Ovary (tissue), 9 donors: ENCODE data around the gene DYRK1A. TPM values are rescaled to one million over a fixed set of nuclear protein-coding genes. Genes with fewer than 3 reads are reported as not detected.

ENCODE experiments used
- DNase-seq, 5 donors: peaks; one replicate each; pipeline ENCODE4 v3.0.0-alpha.2; 2019 to 2020
- H3K27ac ChIP-seq, 2 donors: fragments of 200-600 bp; one replicate each; pipeline versions ENCODE4 v1.5.1 to v1.8.0; 2019 to 2022
- H3K27me3 ChIP-seq: fragments of 200-600 bp; one replicate; pipeline ENCODE4 v1.8.0; 2022
- H3K36me3 ChIP-seq: fragments of 200-600 bp; sonication (generic); one replicate; pipeline ENCODE4 v1.5.1; 2019
- H3K4me1 ChIP-seq: one replicate; pipeline ENCODE4 v1.8.1; 2013; ENCODE audit warnings: mild to moderate bottlenecking, moderate library complexity; ENCODE audit not compliant: insufficient read depth
- H3K4me3 ChIP-seq: fragments of 200-600 bp; sonication (generic); one replicate; pipeline ENCODE4 v1.5.1; 2017
- H3K9me3 ChIP-seq, 2 donors: fragments of 200-600 bp in 1 of 2; sonication (generic) in 1 of 2; one replicate each; pipeline versions ENCODE4 v1.5.1 to v1.8.1; 2013 to 2019; ENCODE audit warnings: mild to moderate bottlenecking in 1 of 2, moderate library complexity in 1 of 2
- EP300 ChIP-seq: sonication (generic); formaldehyde crosslinking; IDR thresholded peaks from one replicate; pipeline ENCODE4 v1.6.1; 2017; ENCODE audit warnings: antibody characterized with exemption
- POLR2A ChIP-seq: fragments of 450-650 bp; IDR thresholded peaks from one replicate; pipeline ENCODE4 v1.6.1; 2017; ENCODE audit warnings: antibody characterized with exemption, mild to moderate bottlenecking, moderate library complexity
- WGBS, 3 donors: extraction: QIAGEN DNeasy Blood & Tissue Kit in 1 of 3; methylation state at CpG; one replicate each; pipeline versions ENCODE4 v1.1.5 to v1.1.7; 2013 to 2017; 5-methylcytosine and 5-hydroxymethylcytosine counted together
- intact Hi-C, 4 donors: fragments of 100-400 bp; cut with DNase I; formaldehyde crosslinking; loops; one replicate each; pipeline versions ENCODE4 v1.11.0 to v1.15.1; 2022 to 2023
- polyA plus RNA-seq, 2 donors: library from polyadenylated mRNA; stranded (reverse); fragments of 200-250 nt in 1 of 2; fragments of 350-450 nt in 1 of 2; fragmentation: Illumina TruSeq in 1 of 2; extraction: RNeasy Lipid Tissue Mini Kit (QIAGEN cat#74804) in 1 of 2; gene quantifications; one replicate each; pipeline ENCODE4 v1.2.3, GENCODE V29; 2013 to 2014
- total RNA-seq, 7 donors: library from RNA; depleted of rRNA in 2 of 7; stranded (reverse); fragments of >200 nt in 2 of 7; fragmentation: NEBNext Ultra II Directional in 3 of 7; extraction: Animal tissue kit (Norgen Biotek cat#: 25700) in 3 of 7; gene quantifications; one replicate each; pipeline versions ENCODE4 v1.1.0 to v1.2.4, GENCODE V29; 2016 to 2023
- TF ChIP-seq, protein P1 (sequence below), 3 donors: fragments of 450-650 bp in 2 of 3; fragments of 200-600 bp in 1 of 3; IDR thresholded peaks; one replicate each; pipeline versions ENCODE4 v1.5.1 to v1.8.0; 2016 to 2022; ENCODE audit warnings: antibody characterized with exemption in 3 of 3, mild to moderate bottlenecking in 1 of 3
- donor health status: DM: no; HTN: no; CAD: no; lungs with moderate emphysema.
- donor health status: DM: no; HTN: no; CAD: no.
- donor health status: Bipolar disorder and iron deficiency.
- donor health status: DM: yes; HTN: yes; CAD: no.
- donor health status: DM: no; HTN: no; CAD: no.
- donor health status: DM: yes; HTN: yes; CAD: no.

The DYRK1A gene
- total and polyA plus RNA-seq, 9 donors: 30.9 to 89.0 (median 73.9) TPM

DNA sequence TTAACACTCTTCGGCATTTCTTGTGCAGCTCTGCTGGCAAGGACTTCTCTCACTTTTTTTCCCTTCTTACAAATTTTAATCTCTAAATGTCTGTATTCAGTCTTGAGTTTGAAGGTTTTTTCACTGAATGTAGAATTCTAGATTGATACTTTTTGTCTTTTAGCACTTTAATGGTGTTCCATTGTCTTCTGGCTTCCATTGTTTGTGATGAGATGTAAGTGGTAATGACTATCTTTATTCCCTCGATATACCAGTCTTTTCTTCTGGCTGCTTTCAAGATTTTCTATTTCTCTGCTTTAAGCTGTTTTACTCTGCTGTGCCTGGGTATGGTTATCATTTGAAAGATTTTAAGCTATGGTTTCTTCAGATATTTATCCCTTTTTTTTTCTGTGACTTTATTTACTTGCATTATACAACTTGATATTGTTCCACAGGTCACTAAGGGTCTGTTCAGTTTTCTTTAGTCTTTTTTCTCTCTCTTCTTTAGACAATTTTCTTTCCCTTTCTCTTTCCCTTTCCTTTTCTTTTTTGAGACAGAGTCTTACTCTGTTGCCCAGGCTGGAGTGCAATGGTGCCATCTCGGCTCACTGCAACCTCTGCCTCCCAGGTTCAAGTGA lies 35.8 kb downstream of the DYRK1A start:
- 76 to 88% (median 82%) methylated on average over 3 of the region's 3 CpGs for WGBS, 3 donors
- H3K4me1 ChIP-seq: peaks cover 14% of the 10 kb centered on the region

DNA sequence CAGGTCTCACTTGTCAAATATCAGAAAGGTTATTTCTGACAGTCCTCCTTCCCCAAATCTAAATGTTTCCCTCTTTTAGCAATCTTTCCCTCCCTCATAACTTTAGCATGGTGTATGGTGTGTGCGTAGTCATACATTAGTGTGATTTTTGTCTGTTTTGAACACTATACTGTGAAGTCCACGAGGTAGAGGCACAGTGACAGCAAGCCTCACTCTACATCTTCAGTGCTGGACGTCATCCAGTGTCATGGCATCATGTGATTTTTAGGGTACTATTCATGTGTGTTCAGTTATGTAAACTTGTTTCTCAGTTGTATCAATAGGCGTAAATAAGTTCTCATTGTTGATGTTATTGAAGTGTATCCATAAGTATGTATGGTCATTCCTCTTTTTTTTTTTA lies 39.1 kb downstream of the DYRK1A start:
- intact Hi-C loops: no loop called here
- H3K4me1 ChIP-seq: peaks cover 14% of the 10 kb centered on the region
- WGBS, 3 donors: 78 to 83% (median 81%) methylated on average over 4 of the region's 4 CpGs

More for the DNA sequence above, 35.8 kb downstream of the DYRK1A start:
- no peaks in the 10 kb centered on the region for H3K9me3 ChIP-seq
- intact Hi-C loops: no loop called here
- no peak overlapping the region for H3K27ac ChIP-seq
- no peak overlapping the region for H3K4me3 ChIP-seq
- no peaks in the 10 kb centered on the region for H3K36me3 ChIP-seq
- TF ChIP-seq, protein P1, sequence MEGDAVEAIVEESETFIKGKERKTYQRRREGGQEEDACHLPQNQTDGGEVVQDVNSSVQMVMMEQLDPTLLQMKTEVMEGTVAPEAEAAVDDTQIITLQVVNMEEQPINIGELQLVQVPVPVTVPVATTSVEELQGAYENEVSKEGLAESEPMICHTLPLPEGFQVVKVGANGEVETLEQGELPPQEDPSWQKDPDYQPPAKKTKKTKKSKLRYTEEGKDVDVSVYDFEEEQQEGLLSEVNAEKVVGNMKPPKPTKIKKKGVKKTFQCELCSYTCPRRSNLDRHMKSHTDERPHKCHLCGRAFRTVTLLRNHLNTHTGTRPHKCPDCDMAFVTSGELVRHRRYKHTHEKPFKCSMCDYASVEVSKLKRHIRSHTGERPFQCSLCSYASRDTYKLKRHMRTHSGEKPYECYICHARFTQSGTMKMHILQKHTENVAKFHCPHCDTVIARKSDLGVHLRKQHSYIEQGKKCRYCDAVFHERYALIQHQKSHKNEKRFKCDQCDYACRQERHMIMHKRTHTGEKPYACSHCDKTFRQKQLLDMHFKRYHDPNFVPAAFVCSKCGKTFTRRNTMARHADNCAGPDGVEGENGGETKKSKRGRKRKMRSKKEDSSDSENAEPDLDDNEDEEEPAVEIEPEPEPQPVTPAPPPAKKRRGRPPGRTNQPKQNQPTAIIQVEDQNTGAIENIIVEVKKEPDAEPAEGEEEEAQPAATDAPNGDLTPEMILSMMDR (IDR thresholded peaks at IDR 0.05): no peak
- no peak for TF ChIP-seq POLR2A
- TF ChIP-seq EP300: no peak
- no peaks in the 10 kb centered on the region for H3K27me3 ChIP-seq
- no peak for DNase-seq

DNA sequence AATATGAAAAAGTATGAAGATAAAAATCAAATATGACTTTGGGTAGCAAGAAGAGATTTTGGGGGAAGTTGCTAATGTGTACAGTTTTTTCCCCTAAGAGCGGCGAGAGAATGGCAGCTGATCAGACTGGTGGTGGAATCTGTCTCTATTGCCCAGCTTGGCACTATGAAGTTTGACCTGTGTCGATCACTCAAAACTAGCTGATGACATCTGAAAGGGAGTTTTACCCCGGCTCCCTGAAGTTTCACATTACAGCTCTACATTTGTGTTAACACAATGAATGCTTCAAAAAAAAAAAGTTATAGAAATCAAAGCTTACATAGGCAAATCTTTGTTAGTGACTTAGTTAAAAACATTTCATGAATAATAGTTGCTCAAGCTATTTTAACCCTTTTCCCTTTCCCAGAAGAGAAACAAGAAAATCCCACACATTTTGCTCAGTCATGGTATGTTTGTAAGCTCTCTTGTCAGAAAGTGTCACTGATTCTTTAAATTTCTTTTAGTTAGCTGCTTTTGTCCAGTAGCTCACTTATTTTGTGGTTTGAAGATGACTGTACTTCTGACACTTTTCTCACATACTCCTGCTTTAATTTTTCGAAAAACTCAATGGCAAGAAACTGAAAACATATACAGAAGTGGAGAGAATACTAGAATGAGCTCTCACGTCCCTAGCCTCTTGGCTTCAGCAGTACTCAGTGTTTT lies 41.3 kb downstream of the DYRK1A start:
- peaks cover 22% of the 10 kb centered on the region for H3K4me1 ChIP-seq
- TF ChIP-seq, protein P1 (IDR thresholded peaks at IDR 0.05): no peak
- no peak for TF ChIP-seq EP300
- no peak for TF ChIP-seq POLR2A

More for the DNA sequence above, 39.1 kb downstream of the DYRK1A start:
- TF ChIP-seq EP300 (no peak), POLR2A (no peak)
- TF ChIP-seq, protein P1 (IDR thresholded peaks at IDR 0.05): no peak
- DNase-seq: no peak
- Histone ChIP-seq H3K27me3 (no peaks in the 10 kb centered on the region), H3K4me3 (no peak overlapping the region), H3K36me3 (no peaks in the 10 kb centered on the region), H3K9me3 (no peaks in the 10 kb centered on the region), H3K27ac (no peak overlapping the region)

DNA sequence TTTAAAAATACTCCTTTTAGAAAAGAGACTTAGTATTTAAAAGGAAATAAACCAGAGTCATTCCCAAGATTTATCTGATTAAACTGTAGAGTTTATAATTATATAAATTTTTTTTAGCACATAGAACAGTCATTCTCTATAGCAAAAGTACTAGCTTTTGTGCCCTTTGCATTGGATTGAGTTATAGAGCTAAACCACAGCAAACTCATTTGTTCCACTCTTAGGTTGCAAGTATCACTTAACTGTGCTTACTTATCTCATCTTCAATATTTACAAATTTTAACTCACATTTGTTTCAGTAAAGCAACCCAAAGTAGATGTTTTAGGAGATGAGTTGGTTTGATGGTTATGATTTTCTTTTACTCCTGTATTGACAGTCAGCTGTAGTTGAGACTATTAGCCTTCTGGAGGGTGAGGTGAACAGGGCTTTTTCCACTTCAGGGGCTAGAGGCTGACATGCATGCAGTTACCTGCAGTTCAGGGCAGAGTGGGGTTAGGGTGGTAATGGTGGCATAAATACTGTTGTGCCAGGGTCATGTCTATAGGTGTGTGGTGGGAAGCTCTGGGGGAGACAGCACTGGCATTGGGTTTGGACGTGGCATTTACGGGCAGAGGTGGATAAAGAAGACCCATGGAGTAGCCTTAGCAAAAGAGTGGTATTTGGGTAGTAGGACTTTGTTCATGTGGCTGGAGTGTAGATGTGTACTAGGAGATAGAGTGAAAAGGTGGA lies 42.1 kb downstream of the DYRK1A start:
- H3K4me1 ChIP-seq: peaks cover 22% of the 10 kb centered on the region
- H3K27ac ChIP-seq: no peak overlapping the region
- 93 to 94% (median 93%) methylated on average over 2 of the region's 2 CpGs for WGBS, 3 donors

More for the DNA sequence above, 41.3 kb downstream of the DYRK1A start:
- 45 to 49% (median 47%) methylated on average over 6 of the region's 6 CpGs for WGBS, 3 donors
- Histone ChIP-seq H3K27me3 (no peaks in the 10 kb centered on the region), H3K27ac (no peak overlapping the region), H3K9me3 (no peaks in the 10 kb centered on the region), H3K36me3 (no peaks in the 10 kb centered on the region), H3K4me3 (no peak overlapping the region)
- intact Hi-C loops: no loop called here
- no peak for DNase-seq

More for the DNA sequence above, 42.1 kb downstream of the DYRK1A start:
- TF ChIP-seq POLR2A (no peak), EP300 (no peak)
- TF ChIP-seq, protein P1 (IDR thresholded peaks at IDR 0.05): no peak
- no peaks in the 10 kb centered on the region for H3K27me3 ChIP-seq
- no peaks in the 10 kb centered on the region for H3K9me3 ChIP-seq
- DNase-seq: no peak
- no peaks in the 10 kb centered on the region for H3K36me3 ChIP-seq
- intact Hi-C loops: no loop called here
- H3K4me3 ChIP-seq: no peak overlapping the region
